HCT116 (cell line): ENCODE results near the gene GRK5. TPM values are rescaled to one million over a fixed set of nuclear protein-coding genes. Genes with fewer than 3 reads are reported as not detected.

ENCODE experiments used
- ATAC-seq: fragments of 200-7000 bp; cut with Tn5 transposase; 2 replicates; pipeline ENCODE4 v1.9.1; 2020; ENCODE audit warnings: mild to moderate bottlenecking, moderate library complexity
- BruUV-seq: library from RNA; stranded (reverse); fragments of 400-500 nt; replicated peaks from 2 replicates; lab custom pipeline; 2021; lab: Mats Ljungman, UMichigan
- CTCF ChIA-PET: fragments of 300-600 bp; sonication (Branson Sonifier 250); formaldehyde crosslinking; loops from one replicate; lab custom pipeline; 2021; ENCODE audit warnings: antibody characterized with exemption; lab: Charles Lee
- POLR2A ChIA-PET: fragments of 300-600, 350-600 bp; sonication (Branson Sonifier 250); formaldehyde crosslinking; loops from one replicate; lab custom pipeline; 2021; ENCODE audit warnings: antibody characterized with exemption; lab: Charles Lee
- RAD21 ChIA-PET, 2 experiments: fragments of 300-600 bp; sonication (Branson Sonifier 250); formaldehyde crosslinking; loops; one replicate each; lab custom pipeline; 2023; ENCODE audit warnings: low total read pairs in 2 of 2; ENCODE audit not compliant: uncharacterized antibody in 2 of 2, unreplicated experiment in 2 of 2, low non-redundant PET in 1 of 2; lab: Charles Lee
- DNase-seq: peaks from one replicate; pipeline ENCODE4 v3.0.0-alpha.2; 2010; ENCODE audit warnings: low read depth, low spot score
- H2AFZ ChIP-seq: fragments of 200-600 bp; shearing (Covaris generic), sonication (generic); 2 replicates; pipeline ENCODE4 v1.6.1; 2017; ENCODE audit warnings: low read depth, mixed run types, mixed read lengths, antibody characterized with exemption, low read length; ENCODE audit not compliant: poor library complexity, severe bottlenecking
- H3K27ac ChIP-seq: 2 replicates; pipeline ENCODE4 v1.5.1; 2012; ENCODE audit warnings: low read depth, low read length
- H3K27me3 ChIP-seq: fragments of 200-600 bp; sonication (generic); 2 replicates; pipeline ENCODE4 v1.6.1; 2016; ENCODE audit warnings: mixed run types, low read length, mixed read lengths; ENCODE audit not compliant: insufficient read depth
- H3K36me3 ChIP-seq, 2 experiments: fragments of 200-500 bp in 1 of 2; fragments of 200-600 bp in 1 of 2; sonication (Bioruptor generic) in 1 of 2; sonication (generic) in 1 of 2; 2 replicates each; pipeline versions ENCODE4 v1.5.1 to v1.6.1; 2014 to 2016; ENCODE audit warnings: low read length in 2 of 2, inconsistent platforms in 1 of 2, mixed read lengths in 1 of 2, mixed run types in 1 of 2; ENCODE audit not compliant: insufficient read depth in 2 of 2, control insufficient read depth in 1 of 2
- H3K4me1 ChIP-seq, 2 experiments: fragments of 200-600 bp in 1 of 2; sonication (generic) in 1 of 2; 2 replicates each; pipeline versions ENCODE4 v1.5.1 to v1.6.1; 2012 to 2017; ENCODE audit warnings: low read length in 2 of 2, inconsistent platforms in 1 of 2, mild to moderate bottlenecking in 1 of 2, mixed read lengths in 1 of 2, mixed run types in 1 of 2, moderate library complexity in 1 of 2; ENCODE audit not compliant: insufficient read depth in 2 of 2, control insufficient read depth in 1 of 2
- H3K4me2 ChIP-seq: fragments of 200-600 bp; sonication (generic); 2 replicates; pipeline ENCODE4 v1.6.1; 2017; ENCODE audit warnings: mixed run types, low read length, mixed read lengths
- H3K4me3 ChIP-seq, 2 experiments: fragments of 200-600 bp in 1 of 2; sonication (generic) in 1 of 2; replicated peaks in 1 of 2; 2 replicates each; pipeline ENCODE4 v1.5.1; 2011 to 2016; ENCODE audit warnings: low read length in 2 of 2, control low read depth in 1 of 2, low read depth in 1 of 2, mild to moderate bottlenecking in 1 of 2, mixed read lengths in 1 of 2, mixed run types in 1 of 2
- H3K79me2 ChIP-seq: fragments of 200-600 bp; sonication (generic); 2 replicates; pipeline ENCODE4 v1.6.1; 2017; ENCODE audit warnings: mild to moderate bottlenecking, mixed run types, low read length, moderate library complexity, mixed read lengths; ENCODE audit not compliant: insufficient read depth
- H3K9ac ChIP-seq: fragments of 200-600 bp; sonication (generic); 2 replicates; pipeline ENCODE4 v1.6.1; 2016; ENCODE audit warnings: low read length, mixed read lengths
- H3K9me2 ChIP-seq: fragments of 200-600 bp; sonication (generic), shearing (Covaris generic); 2 replicates; pipeline ENCODE4 v1.6.1; 2017; ENCODE audit warnings: mixed run types, mild to moderate bottlenecking, moderate library complexity; ENCODE audit not compliant: insufficient read depth
- H3K9me3 ChIP-seq, 2 experiments: fragments of 200-500 bp in 1 of 2; fragments of 200-600 bp in 1 of 2; sonication (Bioruptor generic) in 1 of 2; sonication (generic) in 1 of 2; 2 replicates each; pipeline ENCODE4 v1.6.1; 2014 to 2017; ENCODE audit warnings: low read length in 2 of 2, mixed read lengths in 2 of 2, inconsistent platforms in 1 of 2, low read depth in 1 of 2, mild to moderate bottlenecking in 1 of 2, mixed run types in 1 of 2, moderate library complexity in 1 of 2; ENCODE audit not compliant: control insufficient read depth in 1 of 2, insufficient read depth in 1 of 2
- H4K20me1 ChIP-seq: fragments of 200-600 bp; sonication (generic), shearing (Covaris generic); 2 replicates; pipeline ENCODE4 v1.6.1; 2017; ENCODE audit warnings: mixed run types, mild to moderate bottlenecking, moderate library complexity; ENCODE audit not compliant: insufficient read depth
- CBX3 ChIP-seq: IDR thresholded peaks from 2 replicates; pipeline ENCODE4 v1.6.1; 2012; ENCODE audit warnings: low read depth
- EGR1 ChIP-seq: IDR thresholded peaks from 2 replicates; pipeline ENCODE4 v1.6.1; 2012; ENCODE audit warnings: low read depth
- ELF1 ChIP-seq: IDR thresholded peaks from 2 replicates; pipeline ENCODE4 v1.6.1; 2012; ENCODE audit warnings: low read depth, borderline replicate concordance
- EZH2phosphoT487 ChIP-seq: fragments of 200-600 bp; IDR thresholded peaks from 2 replicates; pipeline ENCODE4 v1.6.1; 2018; ENCODE audit warnings: antibody characterized with exemption, borderline replicate concordance
- FOSL1 ChIP-seq: IDR thresholded peaks from 2 replicates; pipeline ENCODE4 v1.6.1; 2012; ENCODE audit warnings: low read depth
- POLR2A ChIP-seq: IDR thresholded peaks from 2 replicates; pipeline ENCODE4 v1.7.0; 2011; ENCODE audit warnings: borderline replicate concordance; ENCODE audit not compliant: insufficient read depth, insufficient read length; ENCODE audit errors: extremely low read depth
- RAD21 ChIP-seq: IDR thresholded peaks from 2 replicates; pipeline ENCODE4 v1.6.1; 2012; ENCODE audit warnings: low read depth, mild to moderate bottlenecking
- SIN3A ChIP-seq: IDR thresholded peaks from 2 replicates; pipeline ENCODE4 v1.6.1; 2012; ENCODE audit warnings: low read depth
- SP1 ChIP-seq: IDR thresholded peaks from 2 replicates; pipeline ENCODE4 v1.6.1; 2012; ENCODE audit warnings: low read depth
- YY1 ChIP-seq: IDR thresholded peaks from 2 replicates; pipeline ENCODE4 v1.6.1; 2011; ENCODE audit warnings: low read length, low read depth, moderate library complexity, mild to moderate bottlenecking; ENCODE audit not compliant: insufficient replicate concordance; ENCODE audit errors: extremely low read depth
- ZNF274 ChIP-seq: fragments of 200-500 bp; sonication (Bioruptor generic); IDR thresholded peaks from 2 replicates; pipeline ENCODE4 v1.6.1; 2014; ENCODE audit warnings: mild to moderate bottlenecking, low read depth, low read length, inconsistent platforms
- intact Hi-C: fragments of 100-400 bp; cut with micrococcal nuclease; formaldehyde crosslinking; loops from 2 replicates; pipeline ENCODE4 v1.10.0; 2022
- total RNA-seq: library from RNA; stranded (reverse); gene quantifications from one replicate; pipeline ENCODE4 v1.2.1, GENCODE V29; 2021; ENCODE audit not compliant: unreplicated experiment
- TF ChIP-seq, protein P1 (sequence below): IDR thresholded peaks from 2 replicates; pipeline ENCODE4 v1.6.1; 2012
- TF ChIP-seq, protein P2 (sequence below), 3 experiments: fragments of 200-600 bp in 1 of 3; sonication (generic) in 1 of 3; IDR thresholded peaks in 2 of 3; conservative IDR thresholded peaks in 1 of 3; 2 replicates each; pipeline ENCODE4 v1.5.1; 2012 to 2017; ENCODE audit warnings: low read depth in 2 of 3, low read length in 2 of 3, antibody characterized with exemption in 1 of 3, borderline replicate concordance in 1 of 3, control low read depth in 1 of 3, mild to moderate bottlenecking in 1 of 3, mixed read lengths in 1 of 3, mixed run types in 1 of 3, moderate library complexity in 1 of 3; ENCODE audit not compliant: insufficient read depth in 1 of 3

The GRK5 gene
- total RNA-seq, 1 experiment from 2014 or later = 7.3 TPM

DNA sequence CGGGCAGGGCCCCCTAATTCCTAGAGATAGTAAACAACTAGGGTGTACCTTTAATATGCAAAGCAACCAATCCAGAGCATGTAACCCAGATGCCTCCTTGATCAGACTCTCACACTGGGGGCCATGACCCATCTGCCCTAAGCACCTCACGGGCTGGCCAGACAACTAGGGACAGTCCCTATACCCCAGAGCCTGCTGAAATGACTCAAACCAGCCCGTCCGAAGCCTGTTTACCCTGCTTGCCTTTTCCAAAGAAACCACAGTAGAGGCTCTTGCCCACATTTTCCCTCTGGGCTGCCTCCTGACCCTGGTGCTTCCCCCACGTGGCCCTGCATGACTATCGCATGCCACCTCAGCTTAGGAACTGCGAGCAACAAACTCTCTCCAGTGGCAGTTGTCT, 288.9 kb downstream of the GRK5 start:
- no peak for TF ChIP-seq YY1
- BruUV-seq = no TSS peak
- Histone ChIP-seq H2AFZ (no peak overlapping the region), H3K4me3 (no peak overlapping the region), H3K9me2 (no peaks in the 10 kb centered on the region), H3K4me1 (no peaks in the 10 kb centered on the region), H3K4me2 (no peak overlapping the region), H3K9me3 (no peaks in the 10 kb centered on the region), H3K9ac (no peak overlapping the region), H3K36me3 (no peaks in the 10 kb centered on the region; a peak in 2 of 4 replicates), H4K20me1 (no peaks in the 10 kb centered on the region), H3K27ac (no peak overlapping the region), H3K79me2 (no peaks in the 10 kb centered on the region), H3K27me3 (no peaks in the 10 kb centered on the region)
- ATAC-seq = no peak
- ChIA-PET RAD21 (no interaction called here), CTCF (no interaction called here), POLR2A (no interaction called here)
- DNase-seq = no peak
- intact Hi-C loops = no loop called here

DNA sequence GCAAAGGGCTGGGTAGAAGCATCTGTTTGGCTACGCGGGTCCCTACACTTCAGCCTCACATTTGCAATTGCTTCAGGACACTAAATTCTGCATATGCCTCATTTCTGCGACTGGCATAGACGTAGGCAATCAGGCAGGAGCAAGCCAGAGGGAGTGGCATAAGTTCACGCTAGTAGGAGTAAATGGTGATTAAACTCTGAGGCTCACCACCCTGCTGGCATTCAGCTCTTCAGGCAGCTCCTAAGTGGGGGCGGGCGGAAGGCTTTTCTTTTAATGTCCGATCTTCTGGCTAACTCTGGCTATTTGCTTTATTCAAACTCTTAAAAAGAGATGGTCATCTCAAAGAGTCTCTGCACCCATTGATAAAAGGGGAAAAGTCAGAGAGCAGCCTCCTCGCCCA, 289.9 kb downstream of the GRK5 start:
- Histone ChIP-seq H3K27me3 (no peaks in the 10 kb centered on the region), H3K9ac (no peak overlapping the region), H3K4me3 (no peak overlapping the region), H3K36me3 (no peaks in the 10 kb centered on the region; a peak in 2 of 4 replicates), H3K4me2 (no peak overlapping the region), H3K79me2 (no peaks in the 10 kb centered on the region), H3K9me3 (no peaks in the 10 kb centered on the region), H3K4me1 (no peaks in the 10 kb centered on the region), H4K20me1 (no peaks in the 10 kb centered on the region), H3K9me2 (no peaks in the 10 kb centered on the region), H3K27ac (no peak overlapping the region), H2AFZ (no peak overlapping the region)
- ChIA-PET CTCF (interaction anchor here (1.2 kb wide), 1 partner anchor 8 kb away, joined by 5 read pairs; no protein-coding TSS in a partner anchor), POLR2A (interaction anchor here (0.9 kb wide), 1 partner anchor 8 kb away, joined by 5 read pairs; no protein-coding TSS in a partner anchor), RAD21 (interaction anchor here in 1 of 2 experiments (0.6 kb wide), 1 partner anchor 54 kb away, joined by 3 read pairs; no protein-coding TSS in a partner anchor)
- no peak for DNase-seq
- no TSS peak for BruUV-seq
- intact Hi-C loops = no loop called here
- TF ChIP-seq SIN3A (no peak), POLR2A (no peak), EGR1 (no peak), FOSL1 (no peak), CBX3 (no peak), SP1 (no peak), ELF1 (no peak), ZNF274 (no peak), RAD21 (no peak), EZH2phosphoT487 (no peak)
- TF ChIP-seq, protein P1, sequence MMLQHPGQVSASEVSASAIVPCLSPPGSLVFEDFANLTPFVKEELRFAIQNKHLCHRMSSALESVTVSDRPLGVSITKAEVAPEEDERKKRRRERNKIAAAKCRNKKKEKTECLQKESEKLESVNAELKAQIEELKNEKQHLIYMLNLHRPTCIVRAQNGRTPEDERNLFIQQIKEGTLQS = no peak
- TF ChIP-seq, protein P2, sequence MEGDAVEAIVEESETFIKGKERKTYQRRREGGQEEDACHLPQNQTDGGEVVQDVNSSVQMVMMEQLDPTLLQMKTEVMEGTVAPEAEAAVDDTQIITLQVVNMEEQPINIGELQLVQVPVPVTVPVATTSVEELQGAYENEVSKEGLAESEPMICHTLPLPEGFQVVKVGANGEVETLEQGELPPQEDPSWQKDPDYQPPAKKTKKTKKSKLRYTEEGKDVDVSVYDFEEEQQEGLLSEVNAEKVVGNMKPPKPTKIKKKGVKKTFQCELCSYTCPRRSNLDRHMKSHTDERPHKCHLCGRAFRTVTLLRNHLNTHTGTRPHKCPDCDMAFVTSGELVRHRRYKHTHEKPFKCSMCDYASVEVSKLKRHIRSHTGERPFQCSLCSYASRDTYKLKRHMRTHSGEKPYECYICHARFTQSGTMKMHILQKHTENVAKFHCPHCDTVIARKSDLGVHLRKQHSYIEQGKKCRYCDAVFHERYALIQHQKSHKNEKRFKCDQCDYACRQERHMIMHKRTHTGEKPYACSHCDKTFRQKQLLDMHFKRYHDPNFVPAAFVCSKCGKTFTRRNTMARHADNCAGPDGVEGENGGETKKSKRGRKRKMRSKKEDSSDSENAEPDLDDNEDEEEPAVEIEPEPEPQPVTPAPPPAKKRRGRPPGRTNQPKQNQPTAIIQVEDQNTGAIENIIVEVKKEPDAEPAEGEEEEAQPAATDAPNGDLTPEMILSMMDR (IDR thresholded peaks at IDR 0.05 in 2 of 3, conservative IDR thresholded peaks at IDR 0.05 in 1 of 3; ENCODE audit: borderline replicate concordance in 1 of 3, insufficient read depth in 1 of 3, low read depth in 2 of 3, low read length in 2 of 3) = no peak
- no peak for ATAC-seq
